Measurements from ENCODE around the gene LLPH.
"Not testable (repeated sequence)": the region's sequence is repeated elsewhere in the genome, so short reads cannot be mapped to it uniquely, and the experiment has no call there.

The LLPH gene

GRCh38 chr12:66130267-66131066 is at the start of gene LLPH:
Gene LLPH (minus strand): TSS chr12:66130750. CDS start chr12:66129106, 1,644 bp downstream.
- DNase-seq = peak; percentile 86 to 88

- no peak for DNase-seq
Observed at GRCh38 chr12:66176105-66176900, 45.8 kb upstream of the LLPH start.

GRCh38 chr12:66174391-66175325 is 44.1 kb upstream of the LLPH start:
- DNase-seq = not testable (repeated sequence)

- DNase-seq = no peak
Observed at GRCh38 chr12:66170606-66171005, 40.1 kb upstream of the LLPH start.

GRCh38 chr12:66169221-66170170 is 38.9 kb upstream of the LLPH start, which contains the start of gene TMBIM4:
Gene TMBIM4 (minus strand): TSS chr12:66169996. CDS start chr12:66169951, 45 bp downstream.
- peak; percentile 69 to 97 for DNase-seq

GRCh38 chr12:66168410-66168809 is 37.9 kb upstream of the LLPH start:
- no peak for DNase-seq

GRCh38 chr12:66166561-66166960 is 36.0 kb upstream of the LLPH start:
- DNase-seq = no peak

- DNase-seq = no peak
Observed at GRCh38 chr12:66165141-66165540, 34.6 kb upstream of the LLPH start.

GRCh38 chr12:66164349-66164821 is 33.8 kb upstream of the LLPH start:
- DNase-seq = no peak

- no peak for DNase-seq
Observed at GRCh38 chr12:66163289-66163688, 32.7 kb upstream of the LLPH start.

- DNase-seq = no peak
Observed at GRCh38 chr12:66162701-66163100, 32.2 kb upstream of the LLPH start.

GRCh38 chr12:66160704-66161103 is 30.2 kb upstream of the LLPH start:
- DNase-seq = no peak

- no peak for DNase-seq
Observed at GRCh38 chr12:66159123-66159522, 28.6 kb upstream of the LLPH start.

GRCh38 chr12:66156654-66157053 is 26.1 kb upstream of the LLPH start:
- DNase-seq = no peak

GRCh38 chr12:66154776-66155175 is 24.2 kb upstream of the LLPH start:
- no peak for DNase-seq

- no peak for DNase-seq
Observed at GRCh38 chr12:66152732-66153131, 22.2 kb upstream of the LLPH start.

- DNase-seq = no peak
Observed at GRCh38 chr12:66149702-66150398, 19.3 kb upstream of the LLPH start.

GRCh38 chr12:66144791-66145754 is 14.5 kb upstream of the LLPH start:
- DNase-seq = no peak

GRCh38 chr12:66143868-66144267 is 13.3 kb upstream of the LLPH start:
- DNase-seq = no peak

GRCh38 chr12:66142826-66143225 is 12.3 kb upstream of the LLPH start:
- DNase-seq = no peak

Data from NCI-H187 (cell line).